DOHH2 (cell line): ENCODE data around the gene INTS6L.

ENCODE experiments used
- EZH2phosphoT487 ChIP-seq: fragments of 200-600 bp; sonication (generic); IDR thresholded peaks from 2 replicates; pipeline ENCODE4 v1.6.1; 2017; ENCODE audit warnings: borderline replicate concordance, mild to moderate bottlenecking, antibody characterized with exemption, low read length, moderate library complexity, mixed read lengths
- TF ChIP-seq, protein P1 (sequence below): fragments of 200-600 bp; sonication (generic); IDR thresholded peaks from one replicate; pipeline ENCODE4 v1.5.1; 2014; ENCODE audit warnings: antibody characterized with exemption, mild to moderate bottlenecking, low read depth, low read length; ENCODE audit not compliant: poor library complexity, severe bottlenecking

DNA sequence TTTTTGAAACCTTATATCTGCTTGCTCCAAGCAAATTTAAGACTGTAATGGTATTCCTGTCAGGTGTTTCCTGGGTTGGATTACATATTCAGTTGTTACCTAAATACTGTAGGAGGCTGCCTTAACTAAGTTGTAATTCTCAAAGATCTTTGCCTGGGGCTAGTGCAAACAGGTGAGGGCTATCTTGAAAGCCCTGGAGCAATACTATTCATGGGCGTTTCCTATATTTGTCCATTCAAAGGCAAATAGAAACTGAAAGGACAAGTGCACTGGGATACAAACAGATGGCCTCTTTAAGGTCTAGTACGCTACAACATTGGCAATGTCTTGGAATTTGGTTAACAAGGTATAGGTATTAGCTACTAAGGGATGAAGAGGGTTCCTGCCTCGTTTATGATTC lies 108.9 kb downstream of the INTS6L start:
- TF ChIP-seq, protein P1, sequence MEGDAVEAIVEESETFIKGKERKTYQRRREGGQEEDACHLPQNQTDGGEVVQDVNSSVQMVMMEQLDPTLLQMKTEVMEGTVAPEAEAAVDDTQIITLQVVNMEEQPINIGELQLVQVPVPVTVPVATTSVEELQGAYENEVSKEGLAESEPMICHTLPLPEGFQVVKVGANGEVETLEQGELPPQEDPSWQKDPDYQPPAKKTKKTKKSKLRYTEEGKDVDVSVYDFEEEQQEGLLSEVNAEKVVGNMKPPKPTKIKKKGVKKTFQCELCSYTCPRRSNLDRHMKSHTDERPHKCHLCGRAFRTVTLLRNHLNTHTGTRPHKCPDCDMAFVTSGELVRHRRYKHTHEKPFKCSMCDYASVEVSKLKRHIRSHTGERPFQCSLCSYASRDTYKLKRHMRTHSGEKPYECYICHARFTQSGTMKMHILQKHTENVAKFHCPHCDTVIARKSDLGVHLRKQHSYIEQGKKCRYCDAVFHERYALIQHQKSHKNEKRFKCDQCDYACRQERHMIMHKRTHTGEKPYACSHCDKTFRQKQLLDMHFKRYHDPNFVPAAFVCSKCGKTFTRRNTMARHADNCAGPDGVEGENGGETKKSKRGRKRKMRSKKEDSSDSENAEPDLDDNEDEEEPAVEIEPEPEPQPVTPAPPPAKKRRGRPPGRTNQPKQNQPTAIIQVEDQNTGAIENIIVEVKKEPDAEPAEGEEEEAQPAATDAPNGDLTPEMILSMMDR, result no peak
- no peak for TF ChIP-seq EZH2phosphoT487
